ENCODE data around the gene PKM. TPM values are rescaled to one million over a fixed set of nuclear protein-coding genes. Genes with fewer than 3 reads are reported as not detected.

The PKM gene
- total RNA-seq, 1 donor from 2014 or later, result 343 TPM

DNA sequence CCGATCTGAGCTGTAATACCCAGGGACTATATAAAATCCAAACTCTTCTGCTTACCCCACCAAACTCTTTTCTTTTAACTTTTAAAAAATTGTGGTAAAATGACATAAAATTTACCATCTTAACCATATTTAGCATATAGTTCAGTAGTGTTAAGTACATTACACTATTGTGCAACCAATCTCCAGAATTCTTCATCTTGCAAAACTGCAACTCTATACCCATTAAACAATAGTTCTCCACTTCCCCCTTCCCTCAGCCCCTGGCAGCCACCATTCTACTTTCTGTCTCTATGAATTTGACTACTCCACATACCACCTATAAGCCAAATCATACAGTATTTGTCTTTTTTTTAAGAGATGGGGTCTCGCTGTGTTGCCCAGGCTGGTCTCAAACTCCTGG lies 74.1 kb downstream of the PKM start:
- DNase-seq (ENCODE audit: low spot score), result no peak

DNA sequence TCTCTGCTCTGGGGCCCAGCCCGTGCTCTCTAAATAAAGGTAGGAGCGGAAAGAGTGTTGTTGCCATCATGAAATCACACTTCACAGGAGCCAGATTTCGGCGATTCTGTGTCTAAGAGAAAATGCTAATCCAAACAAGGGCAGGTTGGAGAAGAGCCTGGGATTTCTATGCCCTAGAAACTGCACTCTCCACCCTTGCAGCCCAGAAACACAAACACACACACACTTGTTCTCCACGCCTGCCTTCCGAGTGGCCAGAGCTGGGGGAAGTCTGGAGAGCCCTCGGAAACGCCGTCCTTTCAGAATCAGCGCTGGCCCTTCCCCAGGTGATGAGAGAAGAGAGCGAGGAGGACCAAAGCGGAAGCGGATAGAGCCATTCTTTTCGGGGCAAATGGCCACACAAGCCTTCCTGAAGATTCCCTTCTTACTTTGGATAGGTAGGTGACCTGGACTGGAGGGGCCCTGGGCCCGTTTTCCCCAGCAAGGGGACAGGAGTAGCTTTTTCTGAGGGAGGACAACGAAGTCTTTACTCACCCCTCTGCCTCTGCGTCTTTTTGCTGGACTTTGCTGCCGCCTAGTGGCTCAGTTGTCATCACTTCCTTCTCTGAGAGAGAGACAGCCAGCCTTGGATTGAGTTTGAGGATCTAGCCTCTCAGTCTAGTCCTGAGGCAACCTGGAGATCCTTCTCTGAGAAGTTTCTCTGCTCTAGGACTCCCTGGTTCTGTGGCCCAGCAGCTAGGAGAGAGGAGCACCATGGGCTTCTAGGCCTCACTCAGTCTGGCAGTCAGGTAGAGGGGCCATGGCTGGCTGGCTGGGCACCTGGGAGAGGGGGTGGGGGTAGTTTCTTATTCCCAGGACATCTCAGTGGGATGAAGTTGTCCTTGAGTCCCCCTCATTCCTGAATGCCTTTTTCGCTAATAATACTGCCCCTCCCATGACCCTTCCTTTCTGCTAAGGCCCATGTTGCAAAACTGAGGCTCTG lies 75.1 kb downstream of the PKM start:
- DNase-seq (ENCODE audit: low spot score), result peak; percentile 91

DNA sequence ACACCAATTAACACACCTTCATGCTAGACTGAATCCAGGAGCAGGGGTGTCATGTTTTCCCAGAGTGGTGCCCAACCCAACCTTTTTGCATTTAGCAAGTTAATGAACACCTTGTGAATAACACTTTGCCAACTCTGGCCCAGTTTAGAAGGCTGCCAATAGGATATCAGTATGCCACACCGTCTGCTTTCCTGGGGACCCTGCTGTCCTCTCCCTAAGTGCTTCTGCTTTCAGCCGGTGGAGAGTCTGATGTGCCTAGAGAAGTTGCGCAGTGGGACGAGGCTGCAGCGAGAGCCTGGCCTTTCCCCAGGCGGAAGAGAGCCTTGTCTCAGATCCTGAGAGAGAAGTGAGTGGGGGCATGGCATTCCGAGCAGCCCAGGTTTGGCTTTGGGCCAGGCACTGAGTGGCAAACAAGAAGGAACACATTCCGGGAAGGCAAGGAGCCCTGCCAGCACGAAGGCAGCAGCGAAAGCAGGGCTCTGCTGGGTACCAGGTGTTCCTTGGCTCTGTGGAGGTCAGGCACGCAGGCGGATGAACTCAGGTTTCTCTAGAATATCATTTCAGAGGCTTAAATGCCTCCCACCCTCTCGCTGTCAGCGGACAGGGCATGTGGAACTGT lies 75.9 kb downstream of the PKM start:
- peak; percentile 71 for DNase-seq (ENCODE audit: low spot score)

DNA sequence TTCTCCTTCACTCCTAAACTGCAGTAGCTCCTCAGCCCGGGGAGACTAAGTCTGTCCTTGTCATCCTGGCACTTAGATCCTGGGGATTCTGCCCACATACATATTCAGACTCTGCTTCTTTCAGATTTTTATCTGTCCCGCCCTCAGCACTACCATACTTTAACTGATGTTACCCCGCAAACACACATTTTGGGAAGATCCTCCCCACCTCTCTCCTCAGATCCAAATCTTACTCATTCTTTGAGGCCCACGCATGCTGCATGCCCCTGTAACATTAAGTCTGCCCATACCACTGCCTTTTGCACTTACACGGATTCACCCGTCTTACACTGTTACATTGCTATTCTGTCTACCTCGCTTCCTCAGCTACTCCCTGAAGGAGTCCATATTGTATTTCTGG lies 76.7 kb downstream of the PKM start:
- DNase-seq (ENCODE audit: low spot score), result no peak

DNA sequence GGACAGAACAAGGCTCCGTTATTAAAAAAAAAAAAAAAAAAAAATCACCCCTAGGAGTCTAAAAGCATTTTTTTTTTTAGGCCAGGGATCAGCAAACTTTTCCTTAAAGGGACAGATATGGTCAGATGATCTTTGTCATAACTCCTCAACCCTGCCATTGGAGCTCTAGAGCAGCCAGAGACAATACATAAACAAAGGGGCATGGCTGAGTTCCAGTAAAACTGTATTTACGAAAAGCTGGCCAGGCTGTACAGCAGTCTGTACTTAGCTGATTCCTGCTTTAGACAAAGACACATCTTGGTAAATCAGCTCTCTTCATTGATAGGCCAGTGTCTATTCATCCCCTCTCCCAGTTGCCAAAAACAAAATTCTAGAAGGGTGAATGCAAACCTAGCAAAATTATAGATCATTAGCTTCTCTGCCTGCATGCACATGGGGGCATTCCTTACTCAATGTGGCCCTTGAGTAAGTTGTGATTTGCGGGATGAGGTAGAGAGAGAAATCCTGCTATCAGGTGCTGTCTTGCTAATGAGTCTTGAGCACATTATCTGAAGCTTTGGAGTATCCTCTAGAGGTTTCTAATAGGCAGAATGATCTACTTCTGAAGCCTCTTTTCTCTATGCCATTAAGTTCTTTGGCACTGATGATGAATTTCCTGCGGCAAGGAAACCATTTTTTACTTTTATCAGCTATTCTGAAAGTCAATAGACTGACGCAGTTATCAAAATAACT lies 77.6 kb downstream of the PKM start:
- no peak for DNase-seq (ENCODE audit: low spot score)

Other genes starting within 250 kb of the PKM start
- 88.4 TPM for gene MYO9A, start 113.0 kb downstream of the PKM start, total RNA-seq (ENCODE audit: insufficient read depth, low replicate concordance)
- gene SENP8, start 112.8 kb downstream of the PKM start, total RNA-seq (ENCODE audit: insufficient read depth, low replicate concordance), result 7.5 TPM
- 1.9 TPM for gene GRAMD2A, start 33.4 kb downstream of the PKM start, total RNA-seq (ENCODE audit: insufficient read depth, low replicate concordance)
- gene PARP6, start 41.4 kb upstream of the PKM start, total RNA-seq (ENCODE audit: insufficient read depth, low replicate concordance), result 20.0 TPM
- 1.9 TPM for gene CELF6, start 89.0 kb upstream of the PKM start, total RNA-seq (ENCODE audit: insufficient read depth, low replicate concordance)
- 85.5 TPM for gene HEXA, start 144.8 kb upstream of the PKM start, total RNA-seq (ENCODE audit: insufficient read depth, low replicate concordance)
- gene TMEM202, start 167.1 kb upstream of the PKM start, total RNA-seq (ENCODE audit: insufficient read depth, low replicate concordance), result 1.9 TPM
- 46.9 TPM for gene ARIH1, start 243.1 kb upstream of the PKM start, total RNA-seq (ENCODE audit: insufficient read depth, low replicate concordance)